ENCODE measurements around the gene TAF4B. TPM values are rescaled to one million over a fixed set of nuclear protein-coding genes. Genes with fewer than 3 reads are reported as not detected.
"Not testable (repeated sequence)": the region's sequence is repeated elsewhere in the genome, so short reads cannot be mapped to it uniquely, and the experiment has no call there.

The TAF4B gene
- total RNA-seq, 1 donor from 2014 or later, result 7.8 TPM

DNA sequence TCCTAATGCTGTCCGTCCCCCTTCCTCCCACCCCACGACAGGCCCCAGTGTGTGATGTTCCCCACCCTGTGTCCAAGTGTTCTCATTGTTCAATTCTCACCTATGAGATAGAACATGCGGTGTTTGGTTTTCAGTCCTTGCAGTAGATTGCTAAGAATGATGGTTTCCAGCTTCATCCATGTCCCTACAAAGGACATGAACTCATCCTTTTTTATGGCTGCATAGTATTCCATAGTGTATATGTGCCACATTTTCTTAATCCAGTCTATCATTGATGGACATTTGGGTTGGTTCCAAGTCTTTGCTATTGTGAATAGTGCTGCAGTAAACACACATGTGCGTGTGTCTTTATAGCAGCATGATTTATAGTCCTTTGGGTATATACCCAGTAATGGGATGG is 12.5 kb downstream of the TAF4B start:
- DNase-seq (ENCODE audit: low spot score), result not testable (repeated sequence)

DNA sequence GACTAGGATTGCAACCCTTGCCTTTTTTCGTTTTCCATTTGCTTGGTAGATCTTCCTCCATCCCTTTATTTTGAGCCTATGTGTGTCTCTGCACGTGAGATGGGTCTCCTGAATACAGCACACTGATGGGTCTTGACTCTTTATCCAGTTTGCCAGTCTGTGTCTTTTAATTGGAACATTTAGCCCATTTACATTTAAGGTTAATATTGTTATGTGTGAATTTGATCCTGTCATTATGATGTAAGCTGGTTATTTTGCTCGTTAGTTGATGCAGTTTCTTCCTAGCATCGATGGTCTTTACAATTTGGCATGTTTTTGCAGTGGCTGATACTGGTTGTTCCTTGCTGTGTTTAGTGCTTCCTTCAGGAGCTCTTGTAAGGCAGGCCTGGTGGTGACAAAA is 16.1 kb downstream of the TAF4B start:
- not testable (repeated sequence) for DNase-seq (ENCODE audit: low spot score)

- DNase-seq (ENCODE audit: low spot score), result not testable (repeated sequence)
Observed at GRCh38 chr18:26245434-26245833, 19.2 kb downstream of the TAF4B start.

GRCh38 chr18:26252411-26252810 is 26.2 kb downstream of the TAF4B start:
- no peak for DNase-seq (ENCODE audit: low spot score)

DNA sequence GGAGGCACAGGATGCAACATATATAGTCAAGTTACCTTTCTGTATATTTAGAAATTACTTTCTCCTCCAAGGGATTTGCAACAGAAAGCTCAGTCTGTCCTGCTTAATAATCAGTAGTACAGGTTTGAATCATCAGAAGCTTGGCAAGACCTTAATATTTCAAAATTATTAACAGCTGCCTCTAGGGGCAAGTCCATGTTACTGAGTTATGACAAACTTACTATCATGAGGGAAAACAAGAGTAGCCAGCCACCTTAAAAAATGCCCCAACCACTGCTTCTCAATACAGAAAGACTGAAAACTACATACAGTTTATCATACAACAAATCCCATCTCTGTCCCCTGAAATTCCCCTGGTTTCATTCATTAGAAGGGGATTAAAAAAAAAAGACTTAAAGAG is 28.6 kb downstream of the TAF4B start:
- DNase-seq (ENCODE audit: low spot score), result not testable (repeated sequence)

- no peak for DNase-seq (ENCODE audit: low spot score)
Observed at GRCh38 chr18:26255695-26256622, 29.7 kb downstream of the TAF4B start.

DNA sequence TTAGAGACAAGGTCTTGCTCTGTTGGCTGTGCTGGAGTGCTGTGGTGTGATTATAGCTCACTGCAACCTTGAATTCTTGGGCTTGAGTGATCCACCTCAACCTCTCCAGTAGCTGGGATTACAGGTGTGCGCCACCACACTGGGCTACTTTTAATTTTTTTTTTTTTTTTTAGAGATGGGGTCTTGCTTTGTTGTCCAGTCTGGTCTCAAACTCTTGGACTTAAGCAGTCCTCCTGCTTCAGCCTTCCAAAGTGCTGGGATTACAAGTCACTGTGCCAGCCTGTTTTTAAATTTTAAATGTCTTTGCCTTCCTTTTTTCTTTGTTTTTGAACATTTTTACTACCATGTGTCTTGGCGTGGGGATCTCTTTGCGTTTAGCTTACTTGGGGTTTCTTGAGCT is 32.5 kb downstream of the TAF4B start:
- no peak for DNase-seq (ENCODE audit: low spot score)

- DNase-seq (ENCODE audit: low spot score), result not testable (repeated sequence)
Observed at GRCh38 chr18:26259416-26259815, 33.2 kb downstream of the TAF4B start.

DNA sequence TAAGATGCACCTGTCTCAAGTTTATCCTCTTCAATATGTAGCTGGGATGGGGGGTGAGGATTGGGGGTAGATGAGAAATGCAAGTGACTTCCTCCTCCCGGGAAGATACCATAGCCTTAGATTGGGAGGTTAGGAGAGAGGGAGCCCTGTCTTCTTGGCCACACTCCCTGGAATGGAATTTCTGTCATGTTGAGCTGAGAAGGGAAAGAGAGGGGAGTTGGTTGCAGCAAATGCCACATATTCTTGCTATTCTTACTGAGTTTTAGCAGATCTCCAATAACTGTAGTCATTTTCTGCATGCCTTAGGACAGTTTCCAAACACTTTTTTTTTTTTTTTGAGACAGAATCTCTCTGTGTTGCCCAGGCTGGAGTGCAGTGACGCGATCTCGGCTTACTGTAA is 35.9 kb downstream of the TAF4B start:
- DNase-seq (ENCODE audit: low spot score), result no peak

DNA sequence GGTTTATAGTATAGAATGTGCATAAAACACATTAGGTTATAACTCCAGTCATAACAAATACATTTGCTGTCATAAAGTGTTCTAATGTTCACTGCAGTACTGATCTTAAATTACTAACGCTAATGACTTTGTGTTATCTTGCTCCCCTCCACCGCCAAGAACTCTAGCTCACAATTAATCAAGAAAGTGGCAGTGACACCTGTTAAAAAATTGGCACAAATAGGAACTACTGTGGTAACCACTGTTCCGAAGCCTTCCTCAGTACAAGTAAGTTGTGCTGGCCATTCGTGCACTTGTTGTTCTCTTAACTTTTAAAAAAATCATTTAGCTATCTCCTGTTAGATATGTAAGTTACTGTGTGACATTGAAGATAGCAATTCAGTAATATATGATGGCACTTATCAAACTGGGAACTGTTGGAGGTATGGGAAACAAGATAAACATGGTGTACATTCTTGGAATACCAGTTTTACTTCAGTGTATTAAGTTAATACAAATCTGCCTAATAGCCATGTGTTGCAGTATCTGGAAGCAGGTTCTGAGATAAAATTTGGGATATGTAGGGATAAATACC is 41.2 kb downstream of the TAF4B start:
- no peak for DNase-seq (ENCODE audit: low spot score)

GRCh38 chr18:26268454-26268853 is 42.2 kb downstream of the TAF4B start:
- no peak for DNase-seq (ENCODE audit: low spot score)

DNA sequence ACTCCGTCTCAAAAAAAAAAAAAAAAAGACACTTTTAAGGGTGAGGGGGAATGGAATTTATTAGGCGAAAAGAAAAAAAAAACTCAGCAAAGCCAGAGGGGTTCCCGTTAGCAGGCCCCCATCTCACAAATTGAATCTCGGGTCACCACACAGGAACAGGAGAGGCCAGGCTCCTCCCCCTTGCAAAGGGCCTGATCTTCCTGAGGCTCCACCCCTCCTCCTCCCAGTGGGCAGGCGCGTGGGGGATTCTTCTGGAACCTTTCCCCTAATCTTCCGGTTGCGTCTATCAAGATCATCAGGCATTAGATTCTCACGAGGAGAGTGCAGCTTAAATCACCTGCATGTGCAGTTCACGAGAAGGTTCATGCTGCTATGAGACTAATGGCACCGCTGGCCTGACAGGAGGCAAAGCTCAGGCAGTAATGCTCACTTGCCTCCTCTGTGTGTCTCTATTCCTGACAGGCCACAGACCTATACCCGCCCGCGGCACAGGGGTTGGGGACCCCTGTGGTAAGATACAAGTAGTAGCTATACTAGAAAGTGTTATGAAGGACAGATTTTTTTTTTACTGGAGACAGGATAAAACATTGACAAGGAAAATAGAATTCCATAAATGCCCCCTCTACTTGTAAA is 45.8 kb downstream of the TAF4B start:
- DNase-seq (ENCODE audit: low spot score), result no peak

GRCh38 chr18:26277374-26277773 is 51.1 kb downstream of the TAF4B start:
- DNase-seq (ENCODE audit: low spot score), result no peak

DNA sequence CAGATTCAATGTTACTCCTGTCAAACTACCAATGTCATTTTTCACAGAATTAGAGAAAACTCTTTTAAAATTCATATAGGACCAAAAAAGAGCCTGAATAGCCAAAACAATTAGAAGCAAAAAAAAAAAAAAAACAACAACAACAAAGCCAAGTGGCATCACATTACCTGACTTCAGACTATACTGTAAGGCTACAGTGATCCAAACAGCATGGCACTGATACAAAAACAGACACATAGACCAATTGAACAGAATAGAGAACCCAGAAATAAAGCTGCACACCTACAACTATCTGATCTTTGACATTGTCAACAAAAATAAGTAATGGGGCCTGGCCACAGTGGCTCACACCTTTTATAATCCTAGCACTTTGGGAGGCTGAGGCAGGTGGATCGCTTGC is 53.2 kb downstream of the TAF4B start:
- no peak for DNase-seq (ENCODE audit: low spot score)

GRCh38 chr18:26286008-26286407 is 59.8 kb downstream of the TAF4B start:
- no peak for DNase-seq (ENCODE audit: low spot score)

GRCh38 chr18:26287644-26288043 is 61.4 kb downstream of the TAF4B start:
- no peak for DNase-seq (ENCODE audit: low spot score)

GRCh38 chr18:26290385-26290784 is 64.1 kb downstream of the TAF4B start:
- DNase-seq (ENCODE audit: low spot score), result no peak

DNA sequence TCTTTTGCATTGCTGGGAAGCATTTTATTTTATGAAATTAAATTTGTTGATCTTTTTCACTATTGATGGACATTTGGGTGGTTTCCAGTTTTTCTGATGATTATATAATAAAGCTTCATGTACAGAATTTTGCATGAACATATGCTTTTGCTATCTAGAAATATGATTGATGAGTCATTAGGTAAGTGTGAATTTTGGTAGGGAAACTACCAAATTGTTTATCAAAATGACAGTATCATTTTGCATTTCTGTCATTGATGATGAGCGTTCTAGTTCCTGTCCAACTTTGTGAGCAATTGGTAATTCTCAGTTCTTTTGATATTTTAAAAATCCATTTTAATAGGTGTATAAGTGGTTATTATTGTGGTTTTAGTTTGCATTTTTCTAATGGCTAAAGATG is 67.7 kb downstream of the TAF4B start:
- no peak for DNase-seq (ENCODE audit: low spot score)

DNA sequence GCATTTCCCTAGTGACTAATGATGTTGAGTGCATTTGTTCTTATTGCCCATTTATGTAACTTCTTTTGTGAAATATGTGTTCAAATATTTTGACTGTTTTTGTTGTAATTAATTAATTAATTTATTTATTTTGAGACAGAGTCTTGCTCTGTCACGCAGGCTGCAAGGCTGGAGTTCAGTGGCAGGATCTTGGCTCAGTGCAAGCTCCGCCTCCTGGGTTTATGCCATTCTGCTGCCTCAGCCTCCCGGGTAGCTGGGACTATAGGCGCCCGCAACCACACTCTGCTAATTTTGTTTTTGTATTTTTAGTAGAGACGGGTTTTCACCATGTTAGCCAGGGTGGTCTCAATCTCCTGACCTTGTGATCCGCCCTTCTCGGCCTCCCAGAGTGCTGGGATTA is 71.9 kb downstream of the TAF4B start:
- DNase-seq (ENCODE audit: low spot score), result no peak

DNA sequence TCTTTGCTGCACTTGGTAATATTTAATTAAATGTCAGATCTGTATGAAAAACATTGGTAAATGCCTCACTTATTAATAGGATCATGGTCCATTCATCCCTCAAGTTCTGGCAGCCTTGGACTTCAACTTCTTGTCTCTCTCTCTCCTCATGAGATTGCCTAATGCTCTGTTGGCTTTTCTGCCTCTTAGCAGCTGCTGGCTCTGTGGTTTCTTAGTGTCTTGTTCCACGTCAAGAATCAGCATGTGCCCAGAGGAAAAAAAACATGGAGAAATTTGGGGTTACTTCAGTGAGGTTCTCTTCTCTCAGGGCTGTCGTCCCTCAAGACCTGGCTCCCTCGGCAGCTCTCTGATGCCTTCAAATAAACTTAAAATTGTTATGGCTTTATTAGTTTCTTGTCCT is 75.4 kb downstream of the TAF4B start:
- no peak for DNase-seq (ENCODE audit: low spot score)

GRCh38 chr18:26303222-26303621 is 77.0 kb downstream of the TAF4B start:
- DNase-seq (ENCODE audit: low spot score), result not testable (repeated sequence)

- DNase-seq (ENCODE audit: low spot score), result no peak
Observed at GRCh38 chr18:26304511-26304910, 78.3 kb downstream of the TAF4B start.

Data from ureter (tissue), 1 donor.